Measurements from ENCODE around the gene TTLL11.

TTLL11 gene

GRCh38 chr9:121831869-121832268, 261.2 kb downstream of the TTLL11 start:
- DNase-seq = no peak

DNA sequence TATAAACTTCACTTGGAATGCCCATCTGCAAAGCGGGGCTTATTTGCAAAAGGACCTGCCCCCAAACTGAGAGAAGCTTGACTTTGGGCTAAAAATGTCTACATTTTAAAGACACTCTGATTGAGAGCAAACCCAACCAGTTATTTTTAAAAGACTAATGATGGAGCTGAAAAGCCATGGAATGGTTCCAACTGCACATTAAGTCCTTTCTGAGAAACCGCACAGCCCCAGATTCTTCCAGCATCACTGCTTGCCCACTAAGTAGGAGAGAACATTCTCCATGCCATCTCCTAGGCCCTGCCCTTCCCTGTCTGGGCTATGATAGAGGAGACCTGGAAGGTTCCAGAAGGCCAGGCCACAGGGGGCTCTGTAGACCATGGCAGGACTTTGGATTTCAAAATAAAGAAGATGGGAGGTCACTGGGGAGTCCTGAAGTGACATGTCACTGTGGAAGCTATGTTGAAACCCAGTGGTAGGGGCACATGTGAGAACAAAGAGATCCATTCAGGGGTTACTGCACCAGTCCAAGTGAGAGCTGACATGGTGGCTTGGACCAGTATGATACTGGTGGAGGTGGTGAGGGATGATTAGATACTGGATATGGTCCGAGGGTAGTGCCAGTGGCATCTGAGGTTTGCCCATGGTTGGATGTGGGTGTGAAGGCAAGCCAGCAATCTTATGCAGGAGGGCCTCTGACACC, 262.5 kb downstream of the TTLL11 start:
- DNase-seq = no peak

DNA sequence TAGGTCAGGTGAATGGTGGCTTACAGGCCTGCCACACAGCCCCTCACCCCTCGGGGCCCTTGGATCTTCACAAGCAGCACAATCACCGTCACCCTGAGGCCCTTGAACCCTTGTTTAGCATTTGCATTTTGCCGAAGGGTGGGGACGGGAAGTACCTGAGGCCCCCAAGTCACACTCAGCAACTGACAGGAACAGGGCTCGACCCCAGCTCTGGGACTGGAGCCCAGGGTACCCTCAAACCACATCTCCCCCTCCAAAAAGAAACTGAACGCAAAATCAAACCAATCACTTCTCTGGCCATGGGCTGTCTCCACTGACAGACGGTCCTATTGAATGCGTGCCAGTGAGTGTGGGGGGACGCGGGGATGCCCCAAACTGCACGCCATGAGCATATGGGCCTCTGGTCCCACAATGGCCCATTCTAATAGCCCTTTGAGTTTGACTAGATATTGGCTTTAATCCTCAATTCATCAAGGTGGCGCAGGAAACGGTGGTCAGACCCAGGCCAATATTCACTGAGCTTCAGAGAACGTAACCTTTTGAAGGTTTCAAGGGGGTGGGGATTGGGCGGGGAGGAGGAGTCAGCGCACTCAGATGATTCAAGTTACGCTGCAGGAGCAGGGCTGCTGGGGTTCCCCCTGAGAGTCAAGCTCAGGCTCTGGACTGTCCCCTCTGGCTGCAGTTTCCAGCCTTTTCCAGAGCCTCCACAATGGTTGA, 265.7 kb downstream of the TTLL11 start:
- DNase-seq = no peak

DNA sequence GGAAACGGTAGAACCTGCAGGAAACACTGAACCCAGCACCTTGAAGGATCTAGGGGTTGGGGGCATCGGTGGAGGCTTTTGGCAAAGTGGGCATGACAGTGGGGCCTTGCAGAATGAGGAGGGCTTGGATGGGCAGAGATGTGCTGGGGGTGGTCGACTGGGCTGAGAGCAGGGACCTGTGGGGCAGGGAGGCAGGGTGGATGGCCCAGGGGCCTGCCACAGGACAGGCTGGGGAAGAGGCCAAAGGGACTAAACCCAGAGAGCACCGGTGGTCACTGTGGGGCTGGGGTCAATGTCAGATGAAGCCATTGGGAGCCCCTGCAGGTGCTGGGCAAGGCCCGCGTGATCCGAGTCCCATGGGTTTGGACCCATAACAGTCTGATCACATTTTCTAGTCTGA, 266.4 kb downstream of the TTLL11 start:
- no peak for DNase-seq

DNA sequence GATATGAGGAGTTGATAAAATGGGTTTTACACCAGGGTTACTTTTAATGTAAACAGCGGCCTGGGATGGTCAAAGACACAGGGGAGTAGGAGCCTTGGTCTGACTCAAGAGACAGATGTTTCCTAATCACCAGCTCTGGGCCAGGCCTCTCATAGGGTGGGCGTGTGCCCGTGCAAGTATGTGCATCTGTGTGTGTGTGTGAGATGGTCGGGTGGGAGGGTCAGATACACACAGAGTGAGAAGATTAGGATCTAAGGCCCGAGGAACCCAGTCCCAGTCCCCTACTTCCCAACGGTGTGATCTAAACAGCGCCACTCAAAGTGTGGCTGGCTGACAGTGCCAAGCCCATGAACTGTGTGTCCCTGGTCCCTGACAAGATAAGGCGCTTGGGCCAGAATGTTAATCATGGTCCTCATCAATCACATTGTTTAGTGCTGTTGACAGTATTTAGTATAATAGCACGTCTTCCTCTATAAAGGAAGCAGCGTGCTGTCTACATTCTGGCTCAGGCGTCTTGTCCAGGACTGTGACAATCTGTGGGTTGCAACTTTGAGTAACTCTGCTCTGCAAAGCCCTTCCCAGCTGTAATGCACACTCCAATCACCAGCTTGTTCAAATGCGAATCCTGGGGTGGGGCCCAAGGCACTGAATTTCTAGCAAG, 267.9 kb downstream of the TTLL11 start:
- no peak for DNase-seq

GRCh38 chr9:121824651-121825030, 268.5 kb downstream of the TTLL11 start:
- no peak for DNase-seq

GRCh38 chr9:121823451-121824169, 269.5 kb downstream of the TTLL11 start:
- DNase-seq = no peak

DNA sequence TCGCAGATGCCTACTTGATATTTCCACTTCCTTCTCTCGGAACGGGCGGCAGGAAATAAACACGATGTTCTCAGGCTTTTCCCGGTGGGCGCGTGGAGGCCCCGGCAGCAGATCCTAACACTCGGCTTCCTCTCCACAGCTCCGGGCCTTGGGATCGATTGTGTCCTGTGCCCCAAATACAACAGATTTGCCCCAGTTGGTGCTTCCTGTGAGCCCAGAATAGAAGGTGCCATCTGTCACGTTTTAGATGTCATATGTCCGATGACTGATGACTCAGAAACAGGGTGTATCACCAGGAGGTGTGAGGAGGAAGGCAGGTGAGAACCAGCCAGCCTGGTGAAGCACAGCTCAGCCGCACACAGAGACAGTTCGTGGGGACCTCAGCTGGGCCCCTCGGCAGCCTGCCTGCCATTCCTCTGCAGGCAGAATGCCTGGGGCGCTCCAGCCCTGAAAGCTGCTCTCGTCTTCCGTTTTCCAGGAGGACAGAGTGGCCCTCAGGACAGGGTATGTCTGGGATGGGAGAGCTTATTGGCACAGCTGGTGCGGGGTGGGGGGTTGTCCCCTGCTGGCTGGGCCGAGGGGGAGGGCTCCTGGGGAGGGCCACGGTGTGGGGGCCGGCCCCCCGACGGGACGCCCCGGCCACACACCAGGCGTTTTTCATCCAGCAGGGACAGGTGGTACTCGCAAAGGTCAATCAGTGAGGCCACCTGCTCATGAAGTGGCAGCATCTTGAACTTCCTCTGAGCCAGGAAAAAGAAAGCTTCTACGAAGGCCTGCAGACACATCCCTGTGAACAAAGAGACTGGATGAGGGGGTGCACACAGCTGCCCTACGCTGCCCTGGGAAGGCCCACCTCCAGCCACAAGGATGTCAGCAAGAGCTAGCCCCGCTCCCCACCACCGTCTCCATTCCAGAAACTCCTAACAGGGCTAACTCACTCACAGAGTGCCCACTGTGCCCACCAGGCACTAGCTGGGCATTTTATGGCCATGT, 270.7 kb downstream of the TTLL11 start:
- no peak for DNase-seq

DNA sequence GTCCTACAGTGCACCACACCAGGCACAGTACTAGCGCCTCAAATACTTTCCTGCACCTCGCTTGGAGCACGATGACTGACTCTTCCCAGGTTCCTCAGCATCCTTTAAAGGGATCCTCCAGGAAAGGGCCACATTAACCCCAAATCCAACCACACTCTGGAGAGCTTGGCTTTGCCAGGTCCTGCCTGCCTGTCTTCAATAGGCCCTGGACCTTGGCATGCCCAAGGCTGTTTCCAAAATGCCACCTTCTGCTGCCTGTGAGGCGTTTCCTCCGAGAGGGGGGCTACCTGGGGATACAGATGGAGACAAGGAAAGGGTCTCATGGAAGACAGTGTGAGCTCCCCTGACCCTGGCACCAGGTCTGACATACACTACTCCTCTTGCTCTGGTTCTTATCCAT, 271.8 kb downstream of the TTLL11 start:
- no peak for DNase-seq

GRCh38 chr9:121820286-121821005, 272.7 kb downstream of the TTLL11 start:
- DNase-seq = no peak

DNA sequence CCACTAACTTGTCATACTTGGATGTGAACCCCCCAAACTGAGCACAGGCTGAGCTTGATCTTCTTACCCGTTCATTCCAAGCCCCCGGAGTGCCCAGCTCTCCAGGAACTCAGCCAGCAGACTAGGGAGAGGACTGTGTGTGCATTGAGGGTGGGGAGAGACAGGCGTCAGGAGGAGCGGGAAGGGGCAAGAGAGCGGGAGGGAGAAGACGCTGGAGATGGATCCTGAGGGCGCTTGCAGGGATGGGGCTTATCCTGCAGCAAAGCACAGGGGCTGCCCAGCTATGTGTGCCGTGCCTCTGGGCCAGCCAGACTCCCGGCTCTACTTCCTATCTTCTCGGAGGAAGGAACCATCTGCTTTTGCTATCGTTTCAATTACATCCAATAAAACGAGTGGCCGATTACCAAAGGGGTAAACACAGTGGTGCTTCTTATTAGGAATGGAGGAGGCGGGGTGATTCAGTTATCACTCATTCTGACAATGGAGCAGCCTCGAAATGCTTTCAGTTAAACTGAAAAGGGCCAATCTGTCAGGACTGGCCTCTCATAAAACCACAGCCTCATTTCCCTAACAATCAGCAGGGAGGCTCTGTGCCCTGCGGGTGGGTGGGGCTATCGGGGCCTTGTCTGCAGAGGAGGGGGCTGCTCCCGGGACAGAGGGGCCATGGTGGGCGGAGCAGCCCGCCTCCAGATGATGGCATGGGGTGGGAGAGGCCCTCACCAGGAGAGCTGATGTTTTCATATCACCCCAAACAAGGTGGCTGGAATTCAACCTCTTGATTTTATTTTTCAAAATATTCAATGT, 273.5 kb downstream of the TTLL11 start:
- no peak for DNase-seq

DNA sequence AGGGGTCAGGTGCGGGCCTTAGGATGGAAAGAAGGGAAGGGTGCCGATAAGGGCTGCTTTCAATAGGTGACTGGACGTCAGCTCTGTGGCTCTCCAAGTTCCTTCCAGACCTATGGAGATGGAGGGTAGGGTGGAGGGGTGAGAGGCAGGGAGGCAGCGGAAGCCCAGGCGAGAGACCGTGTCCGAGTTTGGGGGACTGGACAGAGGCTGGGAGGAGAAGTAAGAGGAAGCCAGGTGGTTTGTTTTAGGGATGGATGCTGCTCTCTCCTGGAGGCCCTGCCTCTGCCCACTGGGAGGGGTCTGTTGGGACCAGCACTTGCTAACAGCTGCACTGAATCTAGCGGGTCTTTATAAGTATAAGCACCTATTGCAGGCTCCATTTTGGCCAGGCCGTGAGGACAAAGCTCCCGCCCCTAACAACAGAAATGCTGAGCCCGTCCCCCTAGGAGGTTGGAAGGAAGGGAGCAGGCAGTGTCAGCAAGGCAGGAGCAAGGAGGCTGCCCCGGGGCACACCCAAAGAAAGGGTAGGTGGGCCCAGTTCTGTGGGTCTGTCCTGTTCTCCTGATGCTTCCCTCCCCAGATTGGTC, 274.2 kb downstream of the TTLL11 start:
- DNase-seq = no peak

DNA sequence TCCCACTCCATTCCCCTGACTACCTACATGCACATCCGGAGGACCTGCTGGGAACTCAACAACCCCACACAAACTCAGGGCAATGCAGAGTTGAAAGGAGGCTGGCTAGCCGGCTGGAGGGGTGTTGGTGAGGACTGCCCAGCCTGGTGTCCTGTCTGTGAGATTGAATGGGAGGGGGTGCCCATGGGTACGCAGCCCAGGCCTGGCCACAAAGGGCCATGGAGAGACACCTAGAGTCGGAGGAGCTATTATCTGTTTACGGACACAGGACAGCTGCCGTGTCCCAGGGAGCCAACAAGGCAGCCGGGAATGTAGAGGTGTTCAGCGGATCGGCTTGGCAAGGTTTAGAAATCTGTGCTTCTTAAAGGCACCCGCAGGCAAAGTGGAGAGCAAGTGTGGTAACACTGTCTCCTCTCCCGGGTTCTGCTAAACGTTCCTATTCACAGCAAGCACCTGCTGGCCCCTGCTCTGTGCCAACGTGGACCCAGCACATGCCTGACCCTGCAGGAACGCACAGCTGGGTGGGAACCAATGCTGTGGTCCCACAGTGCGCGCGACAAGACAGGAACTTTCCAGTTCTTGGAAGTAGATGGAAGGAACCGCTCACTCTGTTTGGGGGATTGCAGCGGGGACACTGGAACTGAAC, 275.0 kb downstream of the TTLL11 start:
- DNase-seq = no peak

- DNase-seq = no peak
Measured at GRCh38 chr9:121817476-121817875, 275.6 kb downstream of the TTLL11 start.

- no peak for DNase-seq
Measured at GRCh38 chr9:121816845-121817450, 276.2 kb downstream of the TTLL11 start.

DNA sequence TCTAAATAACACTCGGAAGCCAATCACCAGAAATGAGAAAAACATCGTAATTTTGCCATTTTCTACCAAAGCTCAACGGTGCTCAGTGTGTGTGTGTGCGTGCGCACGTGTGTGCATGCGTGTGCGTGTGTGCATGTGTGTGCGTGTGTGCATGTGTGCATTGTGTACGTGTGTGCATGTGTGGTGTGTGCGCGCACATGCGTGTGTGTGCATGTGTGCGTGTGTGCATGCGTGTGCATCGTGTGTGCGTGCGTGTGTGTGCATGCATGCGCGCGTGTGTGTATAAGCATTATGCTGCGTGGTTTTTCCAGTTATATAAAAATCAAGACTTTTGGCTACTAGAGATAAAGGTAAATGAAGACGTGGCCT, 276.7 kb downstream of the TTLL11 start:
- DNase-seq = no peak

DNA sequence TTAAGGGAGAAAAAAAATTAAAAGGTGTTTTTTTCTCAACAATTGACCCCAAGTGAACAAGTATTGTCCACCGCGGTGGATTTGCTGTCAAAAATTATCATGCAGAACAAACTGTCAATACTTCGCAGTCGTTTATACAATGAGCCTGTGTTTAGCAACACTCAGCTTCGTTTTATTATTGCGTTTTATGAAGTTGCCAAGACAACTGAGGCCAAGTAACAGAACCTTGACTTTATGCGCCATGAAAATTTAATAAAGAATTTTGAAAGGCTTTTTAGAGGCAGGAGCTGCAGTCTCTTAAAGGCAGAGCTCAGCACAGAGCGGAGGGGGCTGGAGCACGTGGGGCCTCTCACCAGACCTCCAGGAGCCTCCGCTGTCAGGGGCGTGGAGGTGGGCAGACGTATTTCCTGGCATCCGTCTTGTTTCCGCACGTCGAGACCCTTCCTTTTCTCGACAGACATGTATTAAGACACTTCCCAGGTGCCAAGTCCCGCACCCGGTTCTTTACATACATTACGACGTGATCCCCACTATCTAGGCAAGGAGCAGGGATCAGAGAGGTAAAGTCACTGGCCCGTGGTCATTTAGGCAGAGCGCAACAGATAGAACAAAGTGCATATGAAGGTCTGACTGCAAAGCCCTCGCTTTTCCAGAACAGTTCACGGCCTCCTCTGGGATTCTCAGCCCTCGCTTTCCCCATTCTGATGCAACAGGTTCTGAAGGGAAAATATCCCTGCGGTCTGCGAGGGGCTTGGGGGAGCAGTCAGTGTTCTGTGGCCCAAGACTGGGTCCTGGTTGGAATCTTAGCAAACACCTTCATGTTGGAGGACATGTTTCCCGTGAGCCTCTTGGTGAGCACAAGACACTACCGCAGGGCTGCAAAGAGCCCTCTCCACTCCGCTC, 277.3 kb downstream of the TTLL11 start:
- DNase-seq = no peak

GRCh38 chr9:121815084-121815483, 278.0 kb downstream of the TTLL11 start:
- no peak for DNase-seq

Data from right kidney (tissue), 1 donor.